Loucy (cell line): Measurements from ENCODE around the gene CDY1.
"Not testable (repeated sequence)": the region's sequence is repeated elsewhere in the genome, so short reads cannot be mapped to it uniquely, and the experiment has no call there.

Experiments used
- CTCF ChIP-seq: fragments of 200-600 bp; sonication (generic); conservative IDR thresholded peaks from 2 replicates; pipeline ENCODE4 v1.5.1; 2014; ENCODE audit warnings: mild to moderate bottlenecking, antibody characterized with exemption, low read length
- EZH2phosphoT487 ChIP-seq: fragments of 200-600 bp; IDR thresholded peaks from 2 replicates; pipeline ENCODE4 v1.6.1; 2018; ENCODE audit warnings: antibody characterized with exemption, mild to moderate bottlenecking, moderate library complexity, borderline replicate concordance

GRCh38 chrY:25643024-25643915, 21.4 kb downstream of the CDY1 start:
- not testable (repeated sequence) for TF ChIP-seq CTCF, EZH2phosphoT487
